Lung microvascular endothelial cell (primary cell): ENCODE results near the gene GJC2. TPM values are rescaled to one million over a fixed set of nuclear protein-coding genes. Genes with fewer than 3 reads are reported as not detected.
"Not testable (repeated sequence)": the region's sequence is repeated elsewhere in the genome, so short reads cannot be mapped to it uniquely, and the experiment has no call there.

Experiments used
- DNase-seq, 2 donors: peaks; one replicate each; pipeline versions ENCODE4 v3.0.0 to v3.0.0-alpha.2; 2010; ENCODE audit warnings: low read depth in 2 of 2
- total RNA-seq: library from RNA; depleted of rRNA; stranded (reverse); fragments of >200 nt; gene quantifications from 2 replicates; pipeline ENCODE4 v1.2.1, GENCODE V29; 2014

Gene GJC2
- total RNA-seq, 1 donor from 2014 or later: 18.3 TPM

- not testable (repeated sequence) for DNase-seq
These were observed 38.5 kb downstream of the GJC2 start for GRCh38 chr1:228188249-228188648.

DNA sequence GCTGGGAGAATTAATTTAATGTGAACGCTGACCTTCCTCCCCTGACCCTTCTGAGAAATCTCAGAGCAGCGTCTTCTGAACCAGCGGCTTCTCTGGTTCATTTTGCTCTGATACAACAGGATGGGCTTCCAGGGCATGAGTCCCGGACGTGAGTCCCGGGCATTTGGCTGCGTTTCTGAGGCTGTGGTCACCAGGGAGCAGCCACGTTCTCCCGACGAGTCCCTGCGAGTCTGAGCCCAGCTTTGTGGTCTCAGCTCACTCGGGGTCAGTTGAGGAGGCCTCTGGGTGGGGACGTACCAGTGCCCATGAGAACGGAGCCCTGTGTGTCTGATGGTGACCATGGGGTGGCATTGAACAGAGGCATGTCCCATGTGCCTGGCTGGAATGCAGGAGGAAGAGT is 40.5 kb downstream of the GJC2 start:
- no peak for DNase-seq

- DNase-seq: no peak
These were observed 41.0 kb downstream of the GJC2 start for GRCh38 chr1:228190778-228191177.

- DNase-seq: no peak
These were observed 44.7 kb downstream of the GJC2 start for GRCh38 chr1:228194436-228194835.

DNA sequence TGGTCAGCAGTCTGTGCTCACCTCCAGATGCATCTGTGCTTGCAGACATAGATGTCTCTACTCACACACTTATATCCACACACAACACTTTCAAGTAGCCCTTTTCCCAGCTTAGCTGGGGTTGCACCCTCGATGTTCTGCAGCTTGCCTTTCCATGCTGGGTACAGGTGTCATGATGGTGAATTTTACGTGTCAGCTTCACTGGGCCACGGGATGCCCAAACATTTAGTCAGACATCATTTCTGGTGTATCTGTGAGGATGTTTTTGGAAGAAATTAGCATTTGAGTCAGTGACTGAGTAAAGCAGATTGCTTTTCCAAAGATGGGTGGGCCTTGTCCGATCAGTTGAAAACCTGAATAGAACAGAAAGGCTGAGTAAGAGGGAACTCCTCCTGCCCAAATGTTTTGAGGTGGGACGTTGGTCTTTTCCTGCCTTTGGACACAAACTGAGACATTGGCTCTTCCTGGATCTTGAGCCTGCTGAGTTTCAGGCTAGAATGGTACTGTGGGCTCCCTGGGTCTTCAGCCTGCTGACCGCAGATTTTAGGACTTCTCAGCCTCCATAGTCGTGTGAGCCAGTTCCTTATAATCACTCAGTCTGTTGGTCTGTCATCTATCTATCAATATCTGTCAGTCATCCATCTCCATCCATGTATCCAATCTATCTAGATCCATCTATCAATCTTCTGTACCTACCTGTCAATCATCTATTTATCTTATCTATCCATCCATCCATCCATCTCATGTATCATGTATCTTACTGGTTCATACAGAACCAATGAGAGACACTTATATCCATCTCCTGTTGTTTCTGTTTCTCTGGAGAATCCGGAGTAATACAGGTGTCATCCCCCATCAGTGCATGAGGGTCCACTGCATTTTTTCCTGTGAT is 45.4 kb downstream of the GJC2 start:
- no peak for DNase-seq

GRCh38 chr1:228197555-228198147 is 47.9 kb downstream of the GJC2 start:
- no peak for DNase-seq

DNA sequence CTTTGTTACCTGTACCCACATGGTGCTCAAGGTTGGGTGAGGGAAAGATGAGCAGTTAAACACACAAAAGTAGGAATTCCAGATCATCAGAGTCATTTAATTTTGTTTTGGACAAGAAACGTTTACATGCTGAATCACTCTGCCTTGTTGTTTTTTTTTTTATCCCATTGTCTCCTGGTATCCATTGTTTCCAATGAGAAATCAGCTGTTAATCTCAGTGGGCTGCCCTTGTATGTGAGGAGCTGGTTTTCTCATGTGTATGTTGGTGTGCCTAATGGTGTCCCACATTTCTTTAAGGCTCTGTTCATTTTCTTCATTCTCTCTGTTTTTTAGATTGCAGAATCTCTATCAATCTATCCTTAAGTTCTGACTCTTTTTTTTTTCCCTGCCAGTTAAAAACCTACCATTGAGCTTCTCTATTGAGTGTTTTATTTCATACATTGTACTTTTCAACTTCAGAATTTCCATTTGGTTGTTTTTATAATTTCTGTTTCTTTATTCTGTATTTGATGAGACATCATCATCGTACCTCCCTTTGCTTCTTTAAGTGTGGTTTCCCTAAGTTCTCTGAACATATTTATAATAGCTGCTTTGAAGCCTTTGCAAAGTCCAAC is 49.4 kb downstream of the GJC2 start:
- DNase-seq: no peak

GRCh38 chr1:228204958-228205357 is 55.2 kb downstream of the GJC2 start:
- no peak for DNase-seq

DNA sequence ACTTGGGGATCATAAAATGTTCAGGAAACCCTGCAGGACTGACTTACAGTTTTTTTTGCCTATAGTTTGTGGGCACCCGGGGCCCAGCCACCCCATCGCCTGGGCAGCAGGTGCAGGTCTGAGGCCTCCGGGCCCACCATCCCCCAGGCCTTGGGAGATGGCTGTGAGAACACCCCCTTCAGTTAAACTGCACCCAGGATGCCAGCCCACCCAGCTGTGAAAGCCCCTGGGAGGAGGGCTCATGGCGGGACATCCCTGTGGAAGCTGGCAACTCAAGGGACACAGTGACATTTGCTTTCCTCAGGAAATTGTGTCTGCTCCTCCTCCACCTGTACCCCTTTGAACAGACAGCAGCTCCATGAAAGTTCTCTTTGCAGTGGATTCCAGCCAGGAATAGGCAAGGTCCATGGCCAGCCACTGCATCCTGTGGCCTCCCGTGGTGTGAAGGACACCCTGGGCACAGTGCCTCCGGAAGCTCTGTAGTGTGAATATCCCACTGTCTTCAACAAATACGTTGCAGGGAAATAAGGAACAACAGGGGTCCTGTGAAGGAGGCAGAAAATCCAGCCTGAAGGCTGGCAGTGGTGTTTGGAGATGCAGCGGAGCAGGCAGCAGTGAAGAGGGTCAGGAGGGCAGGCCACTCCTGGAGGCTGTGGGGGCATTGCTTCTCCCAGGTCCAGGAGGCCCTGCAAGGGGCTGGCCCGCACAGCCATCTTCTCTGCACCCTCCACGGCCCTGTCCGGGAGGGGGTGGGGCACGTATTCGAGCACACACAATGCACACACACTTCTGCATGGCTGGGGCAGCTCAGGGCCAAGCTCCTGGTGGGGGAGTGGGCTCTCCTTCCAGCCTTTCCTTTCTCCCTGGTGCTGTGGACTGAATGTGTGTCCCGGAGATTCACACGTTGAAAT is 56.1 kb downstream of the GJC2 start:
- DNase-seq: no peak

DNA sequence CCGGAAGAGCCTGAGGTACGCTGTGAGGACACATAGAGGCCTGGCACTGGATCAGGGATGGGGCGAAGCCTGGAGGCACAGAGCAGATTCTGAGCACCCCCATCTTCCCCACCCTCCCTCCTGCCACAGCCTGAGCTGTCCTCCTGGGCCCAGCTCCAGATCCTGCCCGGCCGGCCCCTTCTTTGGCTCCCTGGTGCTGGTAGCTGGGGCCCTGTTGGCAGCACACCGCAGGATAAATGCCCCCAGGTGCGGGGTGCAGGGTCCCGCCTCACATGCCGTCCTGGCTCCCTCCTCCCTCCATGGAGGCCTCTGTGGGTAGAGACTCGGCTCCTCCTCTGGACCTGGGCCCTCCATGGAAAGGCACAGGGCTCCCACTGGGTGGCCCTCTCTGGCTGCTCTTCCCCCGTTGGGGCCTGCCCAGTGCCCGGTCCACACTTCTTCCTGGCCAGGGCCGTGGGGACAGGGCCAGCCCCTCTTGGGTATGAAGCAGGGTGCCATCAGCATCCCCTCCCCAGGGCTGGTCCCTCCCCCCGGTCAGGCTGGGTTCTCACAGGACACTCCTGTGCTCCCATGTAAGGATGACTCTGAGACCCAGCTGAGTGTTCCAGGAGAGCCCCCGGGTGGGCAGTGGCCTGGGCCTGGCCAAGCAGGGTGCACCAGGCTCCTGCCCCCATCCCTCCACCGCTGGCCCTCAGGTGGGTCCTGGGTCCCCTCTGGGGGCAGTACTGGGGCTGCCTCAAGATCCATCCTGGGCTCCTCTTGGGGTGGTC is 57.0 kb downstream of the GJC2 start:
- DNase-seq: no peak

- DNase-seq: no peak
These were observed 57.7 kb downstream of the GJC2 start for GRCh38 chr1:228207381-228207810.

GRCh38 chr1:228207851-228208821 is 58.4 kb downstream of the GJC2 start, which contains the start of gene OBSCN:
OBSCN (plus strand) TSS chr1:228208044; CDS start chr1:228211784, 3,740 bp downstream.
- no peak for DNase-seq

DNA sequence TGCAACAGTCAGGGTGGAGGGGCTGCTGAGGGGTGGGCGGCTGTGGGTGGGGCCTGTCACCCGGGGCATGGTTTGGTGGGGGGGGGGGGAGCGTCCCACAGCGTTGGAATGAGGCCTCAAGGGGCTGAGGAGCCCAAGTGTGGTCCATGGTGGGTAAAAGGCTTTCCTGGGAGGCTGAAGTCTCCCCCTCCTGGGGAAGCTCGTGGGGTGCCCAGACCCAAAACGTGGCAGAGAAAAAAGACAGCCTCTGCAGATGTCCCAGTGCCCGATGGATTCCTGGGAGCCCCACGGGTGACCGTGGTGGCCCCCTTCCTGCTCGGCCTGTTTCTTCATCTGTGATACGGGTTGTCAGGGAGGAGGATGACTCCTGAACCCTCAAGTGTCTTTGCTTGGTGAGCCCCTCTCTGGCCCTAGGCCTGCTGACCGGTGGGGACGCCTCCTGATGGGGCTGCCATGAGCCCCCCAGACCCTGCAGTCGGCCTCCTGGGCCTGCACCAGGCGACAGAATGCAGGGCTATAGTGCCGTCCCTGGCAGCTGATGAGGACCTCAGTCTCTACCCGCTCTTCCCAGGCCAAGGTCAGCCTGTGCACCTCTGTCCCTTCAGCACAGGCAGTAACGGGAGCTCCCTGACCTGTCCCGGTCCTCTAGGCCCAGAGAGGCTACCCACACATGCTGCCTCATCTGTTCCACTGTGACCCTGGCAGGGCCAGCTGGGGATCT is 59.3 kb downstream of the GJC2 start:
- DNase-seq: no peak

Other genes with a start within 250 kb of the GJC2 start
- gene WNT9A, start 202.0 kb upstream of the GJC2 start, total RNA-seq: 0.87 and 0.99 TPM in 2 replicates
- gene WNT3A, start 142.9 kb upstream of the GJC2 start, total RNA-seq: not detected in 2 replicates
- 205 and 292 TPM in 2 replicates for gene ARF1, start 67.2 kb upstream of the GJC2 start, total RNA-seq
- gene C1orf35, start 46.6 kb upstream of the GJC2 start, total RNA-seq: 6.5 and 8.1 TPM in 2 replicates
- gene MRPL55, start 40.6 kb upstream of the GJC2 start, total RNA-seq: 35.7 and 47.4 TPM in 2 replicates
- gene GUK1, start 9.7 kb upstream of the GJC2 start, total RNA-seq: 590 and 952 TPM in 2 replicates
- 4.6 and 8.9 TPM in 2 replicates for gene IBA57, start 15.9 kb downstream of the GJC2 start, total RNA-seq
- 2.2 and 9.5 TPM in 2 replicates for gene OBSCN, start 58.1 kb downstream of the GJC2 start, total RNA-seq